Measurements from ENCODE around the gene CBFA2T3.
A peak's percentile ranks its signal among the peaks of the same experiment; 100 is the strongest.

Gene CBFA2T3

GRCh38 chr16:88957887-88958577 lies 19.0 kb downstream of the CBFA2T3 start:
- DNase-seq = no peak

DNA sequence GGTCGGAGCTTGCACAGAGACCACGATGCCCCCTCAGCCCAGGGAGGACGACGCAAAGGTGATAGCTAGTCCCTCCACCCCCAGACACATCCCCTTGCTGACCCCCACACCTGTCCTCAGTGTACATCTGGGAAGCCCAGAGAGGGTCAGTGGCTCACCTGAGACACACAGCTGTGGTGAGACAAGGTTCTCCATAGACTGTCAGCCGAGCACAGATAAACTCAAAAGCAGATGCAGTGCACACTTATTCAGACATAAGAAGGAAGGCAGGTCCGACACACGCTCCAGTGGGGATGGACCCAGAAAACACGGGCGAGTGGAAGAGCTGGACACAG lies 19.6 kb downstream of the CBFA2T3 start:
- no peak for DNase-seq

GRCh38 chr16:88956546-88957432 lies 20.2 kb downstream of the CBFA2T3 start:
- no peak for DNase-seq

DNA sequence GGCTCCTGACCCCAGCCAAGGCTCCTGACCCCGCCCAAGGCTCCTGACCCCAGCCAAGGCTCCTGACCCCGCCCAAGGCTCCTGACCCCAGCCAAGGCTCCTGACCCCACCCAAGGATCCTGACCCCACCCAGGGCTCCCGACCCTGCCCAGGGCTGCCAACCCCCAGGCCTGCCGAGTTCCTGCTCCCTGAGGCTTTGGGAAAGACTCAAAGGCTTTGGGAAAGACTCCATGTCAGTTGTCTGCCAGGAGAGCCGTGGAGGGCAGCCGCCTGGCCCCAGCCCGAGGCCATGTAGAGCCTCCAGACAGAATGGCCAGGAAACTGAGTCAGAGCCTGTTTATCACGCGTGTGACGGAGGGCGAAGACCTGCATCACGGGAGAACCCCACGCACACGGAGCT lies 21.1 kb downstream of the CBFA2T3 start:
- no peak for DNase-seq

- DNase-seq = no peak
Measured at GRCh38 chr16:88953003-88953690, 23.9 kb downstream of the CBFA2T3 start.

- DNase-seq = peak; percentile 62
Measured at GRCh38 chr16:88951989-88952388, 25.0 kb downstream of the CBFA2T3 start.

DNA sequence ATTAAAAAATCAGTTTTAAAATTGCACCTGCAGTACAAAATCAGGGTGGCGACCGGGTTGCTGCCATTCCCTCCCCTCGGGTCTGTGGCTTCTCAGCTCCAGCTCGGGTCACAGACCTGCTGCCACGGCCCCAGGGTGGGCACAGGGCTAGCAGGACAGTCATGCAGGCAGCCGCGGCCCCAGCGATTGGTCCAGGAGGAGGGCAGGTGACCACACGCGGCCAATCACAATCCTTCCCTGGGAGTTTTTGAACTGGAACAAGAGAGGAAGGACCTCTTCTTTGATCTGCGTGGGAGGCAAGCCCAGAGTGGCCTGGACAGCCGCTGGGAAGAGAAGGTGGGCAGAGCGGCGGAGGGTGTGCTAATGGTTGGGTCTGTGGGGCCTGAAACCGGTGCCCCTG lies 25.5 kb downstream of the CBFA2T3 start:
- DNase-seq = no peak

- DNase-seq = no peak
Measured at GRCh38 chr16:88948781-88949490, 28.1 kb downstream of the CBFA2T3 start.

GRCh38 chr16:88945473-88945872 lies 31.5 kb downstream of the CBFA2T3 start:
- DNase-seq = no peak

DNA sequence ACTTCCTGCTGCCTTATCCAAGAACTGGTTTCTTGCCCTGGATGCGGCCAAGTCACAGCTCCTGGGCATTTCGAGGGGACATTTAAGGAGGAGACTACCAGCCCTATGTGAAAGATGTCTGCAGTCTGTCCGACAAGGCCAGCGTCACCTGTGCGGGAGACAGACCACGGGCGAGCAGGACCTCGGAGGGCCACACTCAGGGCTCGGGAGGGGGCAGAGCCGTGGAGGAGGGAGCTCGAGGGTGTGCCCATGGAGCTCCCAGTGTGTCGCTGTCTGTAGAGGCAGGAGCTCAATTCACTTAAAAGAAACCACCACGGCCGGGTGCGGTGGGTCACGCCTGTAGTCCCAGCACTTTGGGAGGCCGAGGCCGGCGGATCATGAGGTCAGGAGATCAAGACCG lies 33.3 kb downstream of the CBFA2T3 start:
- DNase-seq = no peak

GRCh38 chr16:88943131-88943664 lies 33.8 kb downstream of the CBFA2T3 start:
- DNase-seq = no peak

GRCh38 chr16:88941913-88942909 lies 34.8 kb downstream of the CBFA2T3 start:
- DNase-seq = no peak

- DNase-seq = no peak
Measured at GRCh38 chr16:88940862-88941817, 35.9 kb downstream of the CBFA2T3 start.

DNA sequence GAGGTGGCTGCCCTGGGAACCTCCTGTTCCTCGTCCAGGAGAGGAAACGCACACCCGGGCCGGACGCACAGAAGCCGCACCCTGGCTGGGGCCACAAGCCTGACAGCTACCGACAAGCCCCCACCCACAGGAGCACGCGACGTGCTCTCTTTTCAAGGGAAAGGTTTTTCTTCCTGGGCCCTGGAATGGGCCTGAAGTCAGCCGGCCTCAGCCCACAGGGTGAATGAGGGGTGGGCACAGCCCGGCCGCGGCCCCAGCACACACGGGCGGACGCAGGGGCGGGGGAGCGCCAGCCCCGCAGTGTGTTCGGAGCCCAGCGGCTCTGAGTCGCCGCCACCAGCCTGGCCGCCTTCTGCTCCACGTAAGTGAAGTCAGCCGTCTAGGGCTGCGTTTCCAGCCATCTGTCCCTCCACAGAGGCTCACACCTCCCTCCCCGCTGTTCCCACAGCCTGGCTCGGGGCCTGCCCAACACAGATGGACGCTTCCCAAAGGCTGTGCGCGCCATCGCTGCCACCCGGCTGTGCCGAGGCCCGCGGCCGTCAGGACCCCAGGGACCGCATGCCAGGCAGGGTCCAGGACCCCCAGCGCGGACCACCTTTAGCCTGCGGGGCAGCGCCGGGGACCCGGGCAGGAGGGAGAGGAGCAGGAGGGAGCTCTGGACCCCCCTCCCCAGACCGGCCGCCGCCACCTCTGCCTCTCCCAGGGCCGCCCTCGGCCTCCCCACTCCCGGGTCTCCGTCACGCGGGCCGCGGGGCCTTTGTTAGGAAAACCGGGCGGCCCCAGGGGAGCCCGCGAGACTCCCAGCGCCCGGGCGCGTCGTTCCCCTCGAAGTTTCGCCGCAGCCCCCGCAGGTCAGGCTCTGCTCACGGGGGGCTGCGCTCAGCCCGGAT lies 36.8 kb downstream of the CBFA2T3 start:
- DNase-seq = no peak

GRCh38 chr16:88939245-88939971 lies 37.6 kb downstream of the CBFA2T3 start:
- DNase-seq = no peak

DNA sequence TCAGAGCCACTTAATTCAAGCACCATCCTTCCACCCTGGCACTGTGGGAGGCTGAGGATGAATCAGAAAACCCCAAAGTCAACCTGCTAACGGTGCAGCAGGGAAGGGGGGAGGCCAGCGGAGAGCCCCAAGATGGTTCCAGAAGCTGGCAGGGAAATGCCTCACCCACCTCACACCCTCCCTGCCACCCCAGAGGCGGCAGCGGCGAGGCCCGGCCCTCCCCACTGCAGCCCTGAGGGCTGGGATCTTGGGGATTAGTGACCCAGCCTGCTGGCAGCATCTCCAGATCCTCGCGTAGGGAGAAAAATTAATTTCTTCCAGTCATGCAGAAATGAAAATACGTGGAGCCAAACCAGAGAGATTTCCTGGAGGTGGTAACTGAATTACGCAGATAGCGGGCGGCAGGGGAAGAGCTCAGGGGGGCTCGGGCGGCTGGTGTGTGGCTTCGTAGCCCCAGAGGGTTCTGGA lies 38.2 kb downstream of the CBFA2T3 start:
- no peak for DNase-seq

- no peak for DNase-seq
Measured at GRCh38 chr16:88938119-88938776, 38.8 kb downstream of the CBFA2T3 start.

DNA sequence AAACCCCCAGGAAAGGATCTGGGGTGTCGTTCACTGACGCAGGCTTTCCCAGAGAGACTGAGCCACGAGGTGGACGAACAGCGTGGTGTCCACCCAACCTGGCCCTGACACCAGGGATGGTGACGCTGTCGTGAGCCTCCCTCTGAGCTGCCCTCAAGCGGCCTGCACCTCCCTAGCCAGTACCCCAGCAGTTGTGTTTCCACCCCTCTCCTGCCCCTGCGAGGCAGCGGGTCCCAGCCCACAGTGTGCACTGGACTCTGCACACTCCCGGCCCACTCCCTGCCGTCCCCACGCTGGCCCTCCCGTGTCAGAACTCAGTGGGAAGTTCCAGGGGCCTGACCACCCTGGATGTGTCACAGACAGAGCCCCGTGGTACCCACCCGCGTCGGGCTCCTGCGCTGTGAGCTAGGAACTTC lies 39.8 kb downstream of the CBFA2T3 start:
- no peak for DNase-seq
